ENCODE results near the gene RRP1. TPM values are rescaled to one million over a fixed set of nuclear protein-coding genes. Genes with fewer than 3 reads are reported as not detected.

The RRP1 gene
- polyA plus RNA-seq, 1 of the 3 experiments (the other 2 are of a cell fraction) = 22.7 TPM

GRCh38 chr21:43797925-43798715, 8.7 kb downstream of the RRP1 start:
- no peak overlapping the region for H3K4me3 ChIP-seq (ENCODE audit: low read depth in 2 of 2, low read length in 1 of 2)
- ChIA-PET CTCF (interaction anchor here (1.0 to 1.2 kb wide), 2 partner anchors 9 to 14 kb away, joined by 4 read pairs; partner anchors contain the start of gene RRP1), POLR2A (no interaction called here)
- H4K20me1 ChIP-seq (ENCODE audit: insufficient read depth) = no peaks in the 10 kb centered on the region
- no peak overlapping the region for H3K27ac ChIP-seq (ENCODE audit: low read depth in 2 of 2, low read length in 1 of 2)
- no peaks in the 10 kb centered on the region for H3K9me3 ChIP-seq
- H2AFZ ChIP-seq (ENCODE audit: low read depth) = no peak overlapping the region
- no peak for TF ChIP-seq SIN3A (IDR thresholded peaks at IDR 0.05; ENCODE audit: borderline replicate concordance, low read depth, low read length)
- no peak for TF ChIP-seq MEF2A (IDR thresholded peaks at IDR 0.05; ENCODE audit: borderline replicate concordance, low read depth)
- no peak for TF ChIP-seq TCF12 (IDR thresholded peaks at IDR 0.05)
- TF ChIP-seq RFX5 (IDR thresholded peaks at IDR 0.05; ENCODE audit: low read length) = no peak
- TF ChIP-seq FOXJ3 (CRISPR knock-in tag; IDR thresholded peaks at IDR 0.05) = no peak
- peaks cover 13% of the 10 kb centered on the region for H3K79me2 ChIP-seq (ENCODE audit: insufficient read depth)
- H3K27me3 ChIP-seq (ENCODE audit: insufficient read depth) = no peaks in the 10 kb centered on the region
- no peaks in the 10 kb centered on the region for H3F3A ChIP-seq (replicated peaks; ENCODE audit: insufficient read depth)
- H3K9ac ChIP-seq = no peak overlapping the region
- no peak overlapping the region for H3K4me2 ChIP-seq
- DNase-seq = no peak
- H3K36me3 ChIP-seq (replicated peaks in 1 of 2; ENCODE audit: control insufficient read depth in 1 of 2, insufficient read depth in 2 of 2, low read length in 1 of 2) = peaks cover 20 to 87% of the 10 kb centered on the region in 2 experiments
- WGBS (ENCODE audit: low lambda C conversion rate) = 92% methylated on average over 29 of the region's 30 CpGs
- H3K9me2 ChIP-seq = no peaks in the 10 kb centered on the region
- H3K4me1 ChIP-seq (ENCODE audit: control insufficient read depth in 1 of 2, insufficient read depth in 2 of 2, low read depth in 1 of 2, low read length in 1 of 2) = no peaks in the 10 kb centered on the region

GRCh38 chr21:43799301-43799840, 10.0 kb downstream of the RRP1 start:
- H3K79me2 ChIP-seq (ENCODE audit: insufficient read depth) = peaks cover under 1% of the 10 kb centered on the region; the same call in 1 of the 2 replicates
- 88% methylated on average over 13 of the region's 19 CpGs for WGBS (ENCODE audit: low lambda C conversion rate)
- H4K20me1 ChIP-seq (ENCODE audit: insufficient read depth) = no peaks in the 10 kb centered on the region
- no peak overlapping the region for H3K4me2 ChIP-seq
- TF ChIP-seq TEAD4 (IDR thresholded peaks at IDR 0.05; ENCODE audit: borderline replicate concordance, insufficient read depth) (no peak), ZBTB33 (IDR thresholded peaks at IDR 0.05; ENCODE audit: borderline replicate concordance, low read depth) (no peak), POLR2AphosphoS5 (IDR thresholded peaks at IDR 0.05; ENCODE audit: low read depth, low read length) (no peak), RFX5 (IDR thresholded peaks at IDR 0.05; ENCODE audit: low read length) (no peak)
- ChIA-PET POLR2A (no interaction called here), CTCF (interaction anchor here (1.0 kb wide), 1 partner anchor 10 kb away, joined by 4 read pairs; the partner anchor contains the start of gene RRP1)
- H3K36me3 ChIP-seq (replicated peaks in 1 of 2; ENCODE audit: control insufficient read depth in 1 of 2, insufficient read depth in 2 of 2, low read length in 1 of 2) = peaks cover 17 to 86% of the 10 kb centered on the region in 2 experiments
- DNase-seq = no peak
- no peaks in the 10 kb centered on the region for H3K27me3 ChIP-seq (ENCODE audit: insufficient read depth)
- no peaks in the 10 kb centered on the region for H3F3A ChIP-seq (replicated peaks; ENCODE audit: insufficient read depth)
- H3K9ac ChIP-seq = no peak overlapping the region
- H3K4me1 ChIP-seq (ENCODE audit: control insufficient read depth in 1 of 2, insufficient read depth in 2 of 2, low read depth in 1 of 2, low read length in 1 of 2) = no peaks in the 10 kb centered on the region
- no peaks in the 10 kb centered on the region for H3K9me3 ChIP-seq
- H3K9me2 ChIP-seq = no peaks in the 10 kb centered on the region
- H3K4me3 ChIP-seq (ENCODE audit: low read depth in 2 of 2, low read length in 1 of 2) = no peak overlapping the region
- no peak overlapping the region for H2AFZ ChIP-seq (ENCODE audit: low read depth)
- H3K27ac ChIP-seq (ENCODE audit: low read depth in 2 of 2, low read length in 1 of 2) = no peak overlapping the region
